NCI-H1092 (cell line): ENCODE results near the gene VAC14.
A peak's percentile ranks its signal among the peaks of the same experiment; 100 is the strongest.
"Not testable (repeated sequence)": the region's sequence is repeated elsewhere in the genome, so short reads cannot be mapped to it uniquely, and the experiment has no call there.

Experiments used
- DNase-seq: peaks from one replicate; lab custom pipeline; 2025; lab: John Stamatoyannopoulos, UW

VAC14 gene

DNA sequence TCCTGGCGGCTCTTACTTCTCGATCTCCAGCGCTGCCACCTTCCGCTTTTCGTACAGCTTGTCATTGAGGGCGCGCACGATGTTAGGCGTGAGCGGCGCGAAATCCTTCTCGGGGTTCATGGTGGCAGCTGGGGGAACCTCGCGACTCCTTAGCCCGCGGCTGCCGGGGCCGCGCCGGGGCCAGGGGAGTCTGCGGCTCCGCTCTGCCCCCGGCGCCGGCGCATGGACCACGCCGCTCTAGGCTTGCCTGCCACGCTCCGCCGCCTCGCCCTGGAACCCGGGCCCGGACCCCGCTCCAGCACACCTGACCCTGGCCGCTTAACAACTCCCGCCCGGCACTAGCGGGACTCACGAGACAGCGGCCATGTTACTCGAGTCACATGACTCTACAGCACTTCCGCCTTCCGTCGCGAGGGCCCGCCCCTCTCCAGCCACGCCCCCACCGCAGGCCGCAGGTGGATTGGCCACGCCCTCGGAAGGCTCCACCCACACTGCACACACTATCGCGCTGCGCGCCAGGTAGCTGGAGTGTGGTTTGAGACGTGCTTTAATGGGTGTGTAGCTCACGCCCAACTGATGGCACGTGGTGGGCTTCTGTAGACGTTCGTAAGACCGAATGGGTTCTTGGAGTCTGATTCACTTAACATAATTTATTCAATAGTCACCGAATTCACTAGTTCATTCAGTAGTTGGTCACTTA, at the start of gene VAC14:
VAC14 (minus strand) TSS at position 378 of the 700 bp plus-strand sequence; CDS start at position 120, 258 bp downstream.
- peak; percentile 92 for DNase-seq

DNA sequence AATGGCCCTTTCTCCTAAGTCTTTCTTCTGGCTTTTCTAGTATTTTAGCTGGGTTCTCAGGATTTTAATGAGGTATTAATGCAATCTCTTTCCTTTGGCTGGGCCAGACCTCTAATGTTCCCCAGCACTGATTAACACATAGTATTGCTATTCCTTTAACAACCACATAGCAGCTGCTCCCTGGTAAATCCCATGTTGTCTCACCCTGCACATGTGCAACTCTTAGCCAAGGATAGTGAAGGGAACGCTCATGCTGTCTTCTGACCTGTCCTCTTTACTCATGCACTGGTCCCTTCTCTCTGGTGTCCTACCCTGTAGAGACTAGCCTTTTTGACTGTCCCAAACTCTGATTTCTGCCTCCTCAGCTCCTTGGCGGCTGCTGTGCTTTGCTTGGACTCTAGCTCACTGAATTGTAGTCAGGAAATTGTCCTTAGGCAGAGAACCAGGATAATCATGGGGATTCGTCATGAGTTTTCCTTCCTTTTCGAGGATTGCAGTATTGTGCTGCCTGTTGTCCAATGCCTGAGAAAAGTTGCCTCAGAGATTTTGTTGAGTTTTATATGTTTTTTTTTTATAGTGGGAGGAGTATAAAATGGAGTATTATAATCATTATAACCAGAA, 22.6 kb upstream of the VAC14 start:
- not testable (repeated sequence) for DNase-seq

DNA sequence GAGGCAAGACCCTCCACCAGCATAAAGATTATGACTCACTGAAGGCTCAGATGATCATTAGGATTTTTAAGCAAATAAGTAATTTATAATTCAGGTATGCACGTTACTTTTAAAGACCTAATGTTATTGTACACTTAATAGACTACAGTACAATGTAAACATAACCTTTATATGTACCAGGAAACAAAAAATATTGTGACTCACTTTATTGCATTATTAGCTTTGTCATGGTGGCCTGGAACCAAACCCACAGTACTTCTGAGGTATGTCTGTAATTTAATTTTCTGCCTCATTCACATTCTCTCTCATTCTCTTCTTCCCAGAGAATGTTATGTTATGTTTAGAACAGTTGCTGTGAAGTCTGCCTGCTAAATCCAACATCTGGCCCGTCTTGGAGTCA, 21.8 kb upstream of the VAC14 start:
- not testable (repeated sequence) for DNase-seq

GRCh38 chr16:70818088-70818487, 17.1 kb upstream of the VAC14 start:
- DNase-seq = not testable (repeated sequence)

DNA sequence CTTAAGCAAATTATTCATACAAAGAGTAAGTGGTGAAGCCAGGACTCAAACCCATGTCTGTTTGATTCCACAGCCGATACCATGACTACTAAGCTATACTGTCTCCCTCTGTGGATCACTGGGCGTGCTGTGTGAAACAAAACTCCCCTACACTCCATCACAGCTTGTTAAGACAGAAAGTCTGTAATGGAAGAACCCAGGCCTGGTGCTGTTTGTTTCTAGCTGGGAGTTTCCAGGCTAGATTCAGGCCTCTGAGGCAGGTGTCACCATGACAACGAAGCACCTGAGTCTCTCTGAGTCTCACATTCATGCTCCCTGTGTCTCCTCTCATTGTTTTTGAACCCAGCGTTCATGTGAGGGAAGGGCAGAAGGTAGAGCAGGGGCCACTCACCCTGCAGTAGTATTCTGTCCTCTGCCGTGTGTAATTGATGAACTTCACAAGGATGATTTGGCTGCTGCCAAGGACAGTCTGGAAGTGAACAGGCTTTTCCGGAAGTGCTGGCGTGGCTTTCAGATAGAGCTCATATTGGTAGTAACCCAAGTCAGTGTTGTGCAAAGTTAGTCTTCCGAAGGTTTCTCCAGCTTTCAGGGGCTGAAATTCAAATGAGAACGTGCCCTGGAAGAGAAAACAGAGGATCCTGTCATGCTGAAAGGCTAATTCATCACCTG, 8.6 kb upstream of the VAC14 start:
- peak; percentile 59 for DNase-seq

DNA sequence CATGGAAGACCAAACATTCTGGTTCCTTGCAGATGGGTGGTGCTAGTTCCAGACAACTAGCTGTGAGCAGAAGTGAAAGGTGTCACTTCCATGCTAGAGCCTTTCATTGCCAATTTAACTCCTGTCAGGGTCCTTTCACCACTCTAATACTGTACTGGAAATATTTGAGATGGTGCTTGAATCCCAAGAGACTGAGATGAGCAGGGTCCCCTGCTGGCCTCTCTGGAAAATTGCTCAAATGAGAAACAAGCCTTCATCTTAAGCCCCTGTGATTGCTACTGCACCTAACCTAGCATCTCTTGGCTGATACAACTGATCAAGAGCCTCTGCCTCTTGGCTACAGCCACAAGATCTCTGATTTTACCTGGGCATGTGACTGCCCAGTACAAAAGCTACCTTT, 7.4 kb upstream of the VAC14 start:
- no peak for DNase-seq

DNA sequence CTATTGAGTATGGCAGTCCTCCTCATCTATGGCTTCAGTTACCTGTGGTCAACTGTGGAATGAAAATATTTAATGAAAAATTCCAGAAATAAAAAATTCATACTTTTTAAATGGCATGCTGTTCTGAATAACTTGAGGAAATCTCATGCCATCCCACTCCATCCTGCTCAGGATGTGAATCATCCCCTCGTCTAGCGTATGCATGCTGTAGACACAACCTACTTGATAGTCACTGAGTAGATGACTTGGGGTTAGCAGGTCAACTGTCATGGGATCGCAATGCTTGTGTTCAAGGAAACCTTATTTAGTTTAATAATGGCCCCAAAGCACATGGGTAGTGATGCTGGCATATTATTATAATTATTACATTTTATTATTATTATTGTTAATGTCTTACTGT, 4.8 kb upstream of the VAC14 start:
- DNase-seq = no peak

DNA sequence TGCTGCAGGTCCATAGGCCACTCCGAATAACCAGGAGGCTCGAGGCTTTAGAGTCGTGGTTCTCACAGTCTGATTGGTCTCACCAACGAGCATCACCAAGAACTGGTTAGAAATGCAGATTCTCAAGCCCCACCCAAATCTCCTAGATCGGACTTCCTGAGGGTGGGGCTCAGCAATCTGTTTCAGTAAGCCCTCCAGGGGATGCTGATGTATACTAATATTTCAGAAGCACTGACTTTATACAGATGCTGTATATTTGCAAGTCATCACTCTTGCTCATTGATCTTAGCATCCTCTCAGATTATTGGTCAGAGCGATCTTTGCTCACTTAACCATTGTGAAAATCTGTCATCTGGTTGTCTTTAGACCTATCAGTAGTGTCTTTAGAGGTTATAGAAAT, 4.4 kb upstream of the VAC14 start:
- DNase-seq = no peak

GRCh38 chr16:70804734-70805169, 3.8 kb upstream of the VAC14 start:
- no peak for DNase-seq

- no peak for DNase-seq
Observed at GRCh38 chr16:70804153-70804733, 3.3 kb upstream of the VAC14 start.

DNA sequence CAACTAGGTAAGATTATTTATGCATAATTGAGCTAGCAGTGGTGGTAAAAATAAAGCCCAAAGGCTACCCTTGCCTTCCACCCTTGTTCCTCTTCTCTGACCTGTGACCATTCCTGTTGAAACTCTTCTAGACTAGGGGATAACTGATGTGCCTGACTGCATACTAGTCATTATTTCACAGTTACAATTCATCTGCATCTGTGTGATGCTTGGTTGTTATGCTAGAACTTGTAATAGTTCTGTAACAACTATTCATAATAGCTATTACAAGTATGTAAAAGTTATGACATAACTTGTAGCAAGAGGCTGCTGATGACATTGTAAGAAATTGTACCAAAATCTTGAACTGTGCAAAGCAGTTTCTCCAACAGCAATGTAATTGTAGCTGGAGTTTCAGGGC, 2.4 kb upstream of the VAC14 start:
- no peak for DNase-seq

- DNase-seq = no peak
Observed at GRCh38 chr16:70801611-70802010, 653 bp upstream of the VAC14 start.

DNA sequence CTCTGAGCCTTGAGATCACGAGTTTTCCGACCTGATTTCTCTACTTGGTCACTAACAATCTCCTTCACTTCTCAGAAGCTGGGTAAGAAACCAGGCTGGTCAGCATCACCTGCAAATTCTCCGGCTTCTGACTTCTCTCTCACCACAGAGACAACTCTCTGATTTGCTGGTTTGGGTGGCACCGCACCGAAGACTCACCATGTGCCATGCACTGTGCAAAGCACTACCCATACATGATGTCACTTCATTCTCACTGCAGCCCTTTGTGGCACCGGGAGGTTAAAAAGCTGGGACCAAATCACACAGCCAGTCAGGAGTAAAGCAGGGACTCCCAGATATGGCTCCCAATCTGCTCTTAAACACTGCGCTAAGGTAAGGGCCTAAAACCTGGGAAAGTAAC, 647 bp downstream of the VAC14 start:
- no peak for DNase-seq

GRCh38 chr16:70796301-70796700, 4.7 kb downstream of the VAC14 start:
- no peak for DNase-seq

DNA sequence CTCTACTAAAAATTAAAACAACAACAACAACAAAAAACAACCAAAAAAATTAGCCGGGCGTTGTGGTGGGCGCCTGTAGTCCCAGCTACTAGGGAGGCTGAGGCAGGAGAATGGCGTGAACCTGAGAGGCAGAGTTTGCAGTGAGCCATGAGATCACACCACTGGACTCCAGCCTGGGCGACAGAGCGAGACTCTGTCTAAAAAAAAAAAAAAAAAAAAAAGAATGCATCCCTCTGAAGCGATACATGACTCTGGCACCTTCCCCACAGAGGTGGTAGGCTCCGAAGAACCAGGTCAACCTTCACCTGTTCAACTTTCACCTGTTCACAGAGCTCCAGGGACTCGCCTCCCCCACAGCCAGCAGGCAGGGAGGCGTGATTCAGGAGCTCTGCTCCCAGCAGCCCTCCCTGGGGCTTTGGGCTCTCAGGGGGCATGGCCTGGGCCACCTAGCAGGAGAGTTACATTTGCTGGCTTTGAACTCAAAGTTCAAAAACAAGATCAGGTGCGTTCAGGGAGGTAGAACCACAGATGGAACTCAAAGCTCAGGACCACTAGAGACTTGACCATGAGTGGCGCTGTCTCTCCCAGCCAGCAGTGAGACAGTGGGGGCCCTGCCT, 5.6 kb downstream of the VAC14 start:
- no peak for DNase-seq

DNA sequence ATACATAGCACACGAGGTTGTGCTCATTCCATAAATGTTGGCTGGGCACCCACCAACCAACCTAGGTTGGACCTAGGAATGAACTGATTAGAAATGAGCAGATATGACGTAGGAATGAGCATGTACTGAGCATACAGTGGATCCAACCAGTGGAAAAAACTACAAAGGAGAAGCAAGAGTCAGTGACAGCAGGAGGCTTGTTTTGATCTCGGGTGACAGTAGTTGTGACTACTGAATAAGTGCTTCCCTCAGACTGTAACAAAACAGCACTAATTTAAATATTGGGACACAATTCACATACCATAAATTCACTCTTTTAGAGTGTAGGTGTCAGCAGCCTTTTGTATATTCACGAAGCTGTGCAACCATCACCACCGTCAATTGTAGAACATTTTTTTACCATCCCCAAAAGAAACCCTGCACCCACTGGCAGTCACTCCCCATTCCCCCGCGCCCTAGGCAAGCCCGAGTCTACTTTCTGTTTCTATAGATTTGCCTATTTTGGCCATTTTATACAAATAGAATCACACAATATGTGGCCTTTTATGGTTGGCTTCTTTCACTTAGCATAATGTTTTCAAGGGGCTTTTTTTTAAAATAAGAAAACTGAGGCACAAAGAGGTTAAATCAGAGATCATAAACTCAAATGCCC, 7.0 kb downstream of the VAC14 start:
- DNase-seq = no peak

DNA sequence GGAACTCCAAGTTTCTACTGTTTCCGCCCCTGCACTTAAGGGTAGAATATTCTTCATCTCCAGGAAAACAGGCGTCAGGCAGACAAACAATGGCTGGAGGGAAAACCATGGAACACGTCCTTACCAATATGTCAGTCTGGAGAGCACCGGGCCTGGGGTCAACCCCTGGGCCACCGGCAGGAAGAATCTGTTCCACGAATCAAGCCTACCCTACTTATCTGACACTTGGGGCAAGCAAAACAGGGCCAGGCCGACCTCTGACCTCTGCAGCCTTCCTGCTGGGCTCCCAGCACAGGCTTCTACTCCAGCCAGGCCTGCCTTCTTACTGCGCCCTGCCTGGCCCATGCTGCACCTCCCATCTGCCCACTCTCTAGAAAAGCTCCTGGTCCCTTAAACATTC, 10.1 kb downstream of the VAC14 start:
- DNase-seq = no peak

DNA sequence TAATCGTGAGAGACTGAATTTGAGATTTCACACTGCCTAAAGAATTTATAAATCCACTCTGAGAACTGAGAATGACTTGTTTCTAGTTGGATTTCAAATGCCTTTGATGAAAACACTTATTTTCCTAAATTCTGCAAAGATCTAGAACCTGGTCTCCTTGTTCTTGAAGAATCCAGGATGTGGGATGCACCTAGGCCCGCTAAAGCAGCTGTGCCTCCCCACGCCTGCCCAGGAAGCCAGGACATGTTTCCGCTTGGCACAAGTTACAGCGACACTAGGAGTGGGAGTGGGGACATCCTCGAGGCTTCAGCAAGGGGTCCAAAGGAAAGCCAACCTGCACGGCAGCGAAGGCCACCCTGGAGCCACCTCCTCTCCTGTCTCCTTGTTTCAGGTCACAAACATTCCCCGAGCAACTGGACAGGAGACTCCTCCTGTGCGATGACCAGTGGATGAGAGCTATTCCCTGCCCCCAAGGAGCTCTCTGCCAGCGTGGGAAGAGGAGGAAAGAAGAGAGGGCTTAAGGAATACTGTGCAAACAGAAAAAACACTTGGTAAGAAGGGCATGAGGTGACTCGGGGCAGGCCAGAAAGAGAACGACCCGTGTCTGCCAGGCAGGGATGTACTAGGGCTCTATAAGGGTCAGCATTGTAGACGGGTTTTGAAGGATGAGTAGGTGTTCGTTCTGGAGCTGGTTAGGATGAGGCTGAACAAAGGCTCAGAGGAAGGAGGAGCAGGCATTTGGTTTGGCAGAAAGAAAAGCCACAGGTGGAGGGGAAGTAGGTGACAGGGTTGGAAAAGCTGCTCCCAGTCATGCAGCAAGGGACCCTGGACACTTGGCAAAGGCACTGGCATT, 11.1 kb downstream of the VAC14 start:
- no peak for DNase-seq

DNA sequence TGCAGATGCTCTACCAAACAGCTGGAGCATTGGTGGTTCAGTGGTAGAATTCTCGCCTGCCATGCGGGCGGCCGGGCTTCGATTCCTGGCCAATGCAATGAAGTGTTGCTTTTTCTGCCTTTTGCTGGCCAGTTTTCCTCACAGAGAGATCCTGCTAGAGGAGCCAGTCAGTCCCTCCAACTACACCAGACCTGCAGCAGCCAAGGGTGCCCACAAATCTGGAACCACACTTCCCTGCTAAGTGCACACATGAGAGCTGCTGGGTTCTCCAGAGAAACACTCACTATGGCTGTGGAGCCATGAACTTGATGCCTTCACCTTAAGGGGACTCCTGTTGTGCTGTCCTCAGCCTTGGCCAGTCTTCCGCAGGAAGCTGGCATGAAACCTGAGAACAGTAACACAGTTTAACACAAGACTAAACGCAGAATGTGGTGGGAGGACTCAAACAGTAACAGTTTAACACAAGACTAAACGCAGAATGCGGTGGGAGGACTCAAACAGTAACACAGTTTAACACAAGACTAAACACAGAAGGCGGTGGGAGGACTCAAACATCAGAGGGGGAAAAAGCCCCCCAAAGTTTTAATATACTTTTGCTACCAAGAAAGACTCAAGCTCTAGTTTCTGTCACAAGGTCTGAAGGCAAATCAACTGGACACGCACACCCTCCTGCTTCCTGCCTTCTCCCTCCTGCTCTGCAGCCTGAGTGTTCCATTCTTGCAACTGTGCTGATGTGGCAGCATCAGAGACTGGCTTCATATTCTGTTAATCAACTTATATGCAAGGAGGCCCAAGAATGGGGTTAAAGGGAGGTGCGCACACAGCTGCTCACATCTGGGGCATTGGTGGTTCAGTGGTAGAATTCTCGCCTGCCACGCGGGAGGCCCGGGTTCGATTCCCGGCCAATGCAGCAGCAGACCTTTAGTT, 12.0 kb downstream of the VAC14 start:
- no peak for DNase-seq
